Measurements from ENCODE around the gene PRTN3.

Gene PRTN3, protein sequence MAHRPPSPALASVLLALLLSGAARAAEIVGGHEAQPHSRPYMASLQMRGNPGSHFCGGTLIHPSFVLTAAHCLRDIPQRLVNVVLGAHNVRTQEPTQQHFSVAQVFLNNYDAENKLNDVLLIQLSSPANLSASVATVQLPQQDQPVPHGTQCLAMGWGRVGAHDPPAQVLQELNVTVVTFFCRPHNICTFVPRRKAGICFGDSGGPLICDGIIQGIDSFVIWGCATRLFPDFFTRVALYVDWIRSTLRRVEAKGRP

DNA sequence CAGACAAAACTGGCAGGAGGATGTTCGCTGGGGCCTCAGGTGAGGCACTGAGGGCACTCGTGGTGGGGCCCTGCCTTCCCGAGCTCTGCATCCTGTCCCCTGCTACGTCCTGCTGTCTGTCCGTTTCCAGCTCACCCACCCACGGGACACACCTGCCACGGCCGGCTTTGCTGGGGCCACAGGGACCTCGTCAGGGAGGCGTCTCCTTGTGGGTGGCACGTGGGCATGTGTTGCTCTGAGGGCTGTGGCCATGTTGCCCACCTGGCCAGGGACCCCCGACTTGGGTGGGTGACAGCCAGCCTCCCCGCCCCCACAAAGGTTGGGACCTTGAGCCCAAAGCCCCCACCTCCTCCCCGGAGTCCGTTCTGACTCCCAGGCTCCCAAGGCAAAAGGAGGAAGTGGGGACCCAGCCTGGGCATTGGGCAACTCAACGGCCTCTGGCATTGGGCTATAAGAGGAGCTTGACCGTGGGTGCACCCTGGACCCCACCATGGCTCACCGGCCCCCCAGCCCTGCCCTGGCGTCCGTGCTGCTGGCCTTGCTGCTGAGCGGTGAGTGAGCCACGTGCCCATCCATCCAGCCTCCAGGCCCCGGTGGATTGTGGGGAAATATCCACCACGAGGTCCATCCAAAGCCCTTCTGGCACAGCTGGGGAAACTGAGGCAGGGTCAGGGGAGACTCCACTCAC is at the start of gene PRTN3:
PRTN3 (plus strand) TSS at position 481 of the 688 bp plus-strand sequence; CDS start at position 491, 10 bp downstream.
- DNase-seq, result no peak

DNA sequence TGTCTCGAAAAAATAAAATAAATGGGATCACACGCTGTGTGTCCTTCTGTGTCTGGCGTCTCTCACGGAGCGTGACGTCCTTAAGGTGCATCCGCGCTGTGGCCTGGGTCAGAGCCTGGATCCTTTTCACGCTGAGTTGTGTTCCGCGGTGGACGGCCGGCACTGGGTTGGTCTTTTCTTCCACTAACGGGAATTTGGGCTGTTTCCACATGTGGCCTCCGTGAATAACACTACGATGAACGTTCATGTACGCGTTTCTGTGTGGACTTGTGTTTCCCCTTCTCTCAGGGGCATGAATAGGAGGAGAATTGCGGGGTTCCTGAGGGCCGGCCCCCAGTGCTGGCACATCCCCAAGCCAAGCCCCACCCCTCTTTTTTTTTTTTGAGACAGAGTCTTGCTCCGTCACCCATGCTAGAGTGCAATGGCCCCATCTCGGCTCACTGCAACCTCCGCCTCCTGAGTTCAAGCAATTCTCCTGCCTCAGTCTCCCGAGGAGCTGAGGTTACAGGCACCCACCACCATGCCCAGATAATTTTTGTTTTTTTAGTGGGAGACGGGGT is 49.7 kb upstream of the PRTN3 start:
- no peak for DNase-seq

DNA sequence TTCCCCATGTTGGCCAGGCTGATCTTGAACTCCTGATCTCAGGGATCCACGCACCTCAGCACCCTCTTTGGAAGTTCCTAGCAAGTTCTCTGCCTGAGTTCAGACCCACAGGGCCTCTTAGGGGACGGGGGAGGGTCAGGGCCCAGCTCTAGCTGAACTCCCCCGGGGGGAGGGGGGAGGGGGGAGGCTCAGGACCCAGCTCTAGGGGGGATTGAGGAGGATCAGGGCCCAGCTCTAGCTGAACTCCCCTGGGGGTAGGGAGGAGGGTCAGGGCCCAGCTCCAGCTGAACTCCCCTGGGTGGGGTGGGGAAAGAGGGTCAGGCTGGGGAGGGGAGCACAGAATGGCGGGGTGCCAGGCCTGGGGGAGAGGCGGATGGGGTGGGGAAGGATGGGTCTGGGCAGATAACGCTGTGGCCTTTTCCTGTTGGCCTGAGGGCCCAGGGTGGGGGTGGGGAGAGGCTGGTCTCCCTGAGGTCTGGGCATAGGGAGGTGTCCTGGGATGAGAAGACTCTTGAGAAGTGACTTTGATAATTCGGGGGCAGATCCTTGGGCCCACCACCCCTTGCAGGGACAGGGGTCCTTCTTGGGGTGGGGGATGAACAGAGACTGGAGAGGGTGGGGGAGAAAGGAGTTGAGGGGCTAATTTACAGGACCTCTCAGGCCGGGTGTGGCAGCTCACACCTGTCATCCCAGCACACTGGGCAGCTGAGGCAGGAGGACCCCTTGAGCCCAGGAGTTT is 49.1 kb upstream of the PRTN3 start:
- DNase-seq, result no peak

DNA sequence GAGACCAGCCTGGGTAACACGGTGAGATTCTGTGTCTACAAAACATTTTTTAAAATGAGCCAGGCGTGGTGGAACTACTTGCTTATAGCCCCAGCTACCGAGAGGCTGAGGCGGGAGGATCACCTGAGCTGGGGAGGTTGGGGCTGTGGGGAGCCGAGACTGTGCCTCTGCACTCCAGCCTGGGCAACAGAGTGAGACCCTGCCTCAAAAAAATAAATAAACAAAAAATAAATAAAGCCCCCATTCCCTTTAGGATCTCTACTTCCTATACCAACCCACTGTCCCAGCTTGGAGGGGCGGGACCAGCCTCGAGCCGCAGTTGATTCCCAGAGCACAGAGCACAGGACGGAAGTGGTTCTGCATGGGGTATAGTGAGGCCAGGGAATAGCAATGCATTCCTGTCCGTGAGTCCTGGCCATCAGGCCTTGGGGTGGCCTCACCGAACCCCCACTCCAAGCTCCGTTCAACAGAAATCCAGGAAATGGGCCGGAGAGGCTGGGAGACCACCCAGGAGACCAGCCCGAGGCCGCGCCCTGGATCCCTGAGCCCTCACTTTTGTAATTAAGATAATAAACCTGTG is 48.4 kb upstream of the PRTN3 start:
- DNase-seq, result no peak

DNA sequence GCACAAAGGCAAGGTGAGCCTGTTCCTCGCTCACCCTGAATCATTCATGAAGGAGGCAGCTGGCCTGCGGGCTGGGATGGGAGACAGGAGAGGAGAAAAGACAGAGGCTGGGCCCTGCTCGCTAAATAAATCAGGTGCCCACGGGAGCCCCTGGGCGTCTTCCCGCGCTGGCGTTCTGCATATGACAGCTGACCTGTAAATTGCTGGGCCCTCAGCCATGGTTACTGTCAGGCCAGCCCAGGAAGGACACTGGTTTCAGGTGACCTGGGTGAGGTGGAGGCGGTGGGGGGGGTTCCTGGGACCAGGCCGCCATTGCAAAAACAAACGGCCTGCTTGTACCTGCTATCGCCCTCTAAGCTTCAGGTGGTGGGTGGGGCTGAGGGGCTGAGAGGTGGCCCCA is 47.0 kb upstream of the PRTN3 start:
- DNase-seq, result no peak

DNA sequence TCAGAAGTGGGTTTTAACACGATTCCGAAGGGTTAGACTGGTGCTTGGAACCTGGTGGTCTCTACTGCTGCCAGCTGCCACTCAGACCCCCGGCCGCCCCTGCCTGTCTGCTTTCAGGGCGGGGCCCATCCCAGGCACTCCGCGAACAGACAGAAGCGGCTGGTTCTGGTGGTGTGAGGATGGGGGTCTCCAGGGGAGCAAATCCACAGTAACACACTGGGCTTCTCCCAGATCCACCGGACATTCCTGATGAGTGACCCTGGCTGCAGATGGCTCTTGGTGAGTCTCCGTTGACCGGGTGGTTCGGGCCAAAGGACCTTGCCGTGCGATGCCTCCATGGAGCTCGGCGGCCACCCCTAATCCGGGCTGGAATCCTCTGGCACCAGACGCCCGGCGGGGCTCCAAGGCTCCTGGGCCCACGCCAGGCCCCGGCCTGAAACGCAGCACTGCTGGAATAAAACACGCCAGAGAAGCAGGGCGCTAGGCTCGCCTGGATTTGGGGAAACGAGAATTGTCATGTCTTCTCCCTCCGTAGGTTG is 45.7 kb upstream of the PRTN3 start:
- no peak for DNase-seq

DNA sequence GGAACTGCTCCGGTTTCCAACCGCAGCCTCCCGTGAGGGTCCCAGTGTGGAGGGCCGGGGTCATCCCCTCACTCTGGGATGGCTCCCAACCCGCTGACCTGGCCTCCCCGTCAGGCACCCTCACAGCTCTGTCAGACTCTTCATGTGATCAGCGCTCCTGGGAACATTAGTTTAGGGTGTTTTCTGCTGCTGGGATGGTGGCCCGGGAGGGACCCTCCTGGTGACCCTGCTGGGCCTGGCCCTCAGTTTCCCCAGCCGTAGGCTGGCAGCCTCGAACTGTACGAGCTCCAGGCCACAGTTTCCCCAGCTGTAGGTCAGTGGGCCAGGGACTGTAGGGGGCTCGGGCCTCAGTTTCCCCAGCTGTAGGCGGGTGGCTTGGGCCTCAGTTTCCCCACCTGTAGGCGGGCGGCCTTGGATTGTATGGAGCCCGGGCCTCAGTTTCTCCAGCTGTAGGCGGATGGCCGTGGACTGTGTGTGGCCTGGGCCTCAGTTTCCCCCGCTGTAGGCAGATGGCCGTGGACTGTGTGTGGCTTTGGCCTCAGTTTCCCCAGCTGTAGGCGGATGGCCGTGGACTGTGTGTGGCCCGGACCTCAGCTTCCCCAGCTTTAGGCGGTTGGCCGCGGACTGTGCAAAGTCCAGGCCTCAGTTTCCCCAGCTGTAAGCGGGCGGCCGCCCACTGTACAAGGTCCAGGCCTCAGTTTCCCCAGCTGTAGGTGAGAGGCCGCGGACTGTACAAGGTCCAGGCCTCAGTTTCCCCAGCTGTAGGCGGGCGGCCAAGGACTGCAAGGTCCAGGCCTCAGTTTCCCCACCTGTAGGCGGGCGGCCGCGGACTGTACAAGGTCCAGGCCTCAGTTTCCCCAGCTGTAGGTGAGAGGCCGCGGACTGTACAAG is 44.9 kb upstream of the PRTN3 start:
- DNase-seq, result no peak

DNA sequence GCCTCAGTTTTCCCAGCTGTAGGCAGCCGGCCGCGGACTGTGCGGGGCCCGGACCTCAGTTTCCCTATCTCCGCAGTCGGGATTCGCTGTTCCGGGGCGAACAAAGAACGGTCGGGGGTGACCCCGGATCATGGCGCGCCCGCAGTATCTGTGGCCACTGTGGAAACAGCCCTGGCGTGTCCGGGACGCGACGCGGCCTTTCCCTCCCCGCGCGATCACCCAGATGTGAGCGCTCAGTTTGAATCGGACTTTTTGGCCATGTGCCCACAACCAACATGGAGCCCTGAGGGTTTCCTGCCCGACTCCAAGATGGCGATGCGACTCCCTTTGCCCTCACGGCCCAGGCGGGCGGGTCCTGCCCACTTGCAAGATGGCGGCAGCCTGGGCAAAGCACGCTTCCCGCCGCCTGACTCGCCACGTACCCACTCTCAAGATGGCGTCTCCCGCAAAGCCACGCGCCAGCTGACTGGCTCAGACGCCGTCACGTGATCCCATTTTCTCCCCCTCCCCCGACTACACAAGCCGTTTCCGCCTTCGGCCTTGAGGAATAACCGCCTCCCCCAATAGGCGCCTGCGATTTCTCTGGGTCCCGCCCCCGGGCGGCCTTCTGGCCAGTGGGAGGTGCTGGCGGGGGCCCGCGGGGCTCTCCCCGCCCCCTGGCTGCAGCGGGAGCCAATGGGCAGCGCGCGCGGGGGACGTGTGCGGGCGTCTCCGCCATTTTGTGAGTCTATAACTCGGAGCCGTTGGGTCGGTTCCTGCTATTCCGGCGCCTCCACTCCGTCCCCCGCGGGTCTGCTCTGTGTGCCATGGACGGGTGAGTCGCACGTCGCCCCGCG is 43.9 kb upstream of the PRTN3 start, which contains the start of gene PTBP1:
PTBP1 (plus strand) TSS at position 761 of the 836 bp plus-strand sequence; CDS start at position 807, 46 bp downstream.
- peak; percentile 100 for DNase-seq

DNA sequence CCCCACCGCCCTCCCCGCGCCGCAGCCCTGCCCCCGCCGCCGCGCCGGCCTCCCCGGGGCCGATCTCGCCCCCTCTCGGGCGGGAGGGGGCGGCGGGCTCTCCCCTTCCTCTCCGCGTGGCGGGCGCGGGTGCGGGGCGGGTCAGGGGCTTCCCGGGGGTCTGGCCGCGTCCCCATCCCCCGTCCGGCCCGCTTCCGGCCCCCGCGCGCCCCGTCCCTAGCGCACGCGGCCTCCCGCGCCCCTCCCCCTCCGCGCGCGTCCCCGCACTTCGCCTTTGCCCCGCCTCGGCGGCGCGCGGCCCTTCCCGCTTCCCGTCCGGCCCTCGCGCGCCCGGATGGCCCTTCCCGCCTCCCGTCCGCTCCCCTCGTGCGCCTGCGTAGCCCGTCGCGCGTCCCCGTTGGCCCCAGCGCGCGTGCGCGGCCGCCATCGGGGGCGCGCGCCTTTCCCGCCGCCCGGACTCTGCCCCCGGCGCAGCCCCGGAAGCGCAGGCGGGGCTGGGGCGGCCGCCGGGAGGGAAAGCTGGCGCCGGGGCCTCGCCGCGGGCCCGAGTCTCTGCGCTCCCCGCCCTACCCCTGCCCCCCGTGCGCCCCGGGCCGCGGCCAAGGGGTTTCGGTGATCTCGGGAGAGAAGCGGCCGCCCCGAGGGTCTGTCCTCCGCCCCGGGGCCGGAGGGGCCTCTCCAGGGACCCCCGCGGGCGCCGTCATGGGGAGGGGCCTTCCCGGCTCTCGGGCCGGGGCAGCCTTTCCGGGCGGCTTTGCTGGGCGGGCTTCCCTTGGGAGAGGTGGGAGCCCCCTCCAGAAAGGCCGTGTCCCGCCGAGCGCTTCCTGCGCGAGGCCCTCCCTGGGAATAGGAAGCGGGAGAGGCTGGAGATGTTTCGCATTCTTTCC is 43.0 kb upstream of the PRTN3 start:
- DNase-seq, result peak; percentile 89

DNA sequence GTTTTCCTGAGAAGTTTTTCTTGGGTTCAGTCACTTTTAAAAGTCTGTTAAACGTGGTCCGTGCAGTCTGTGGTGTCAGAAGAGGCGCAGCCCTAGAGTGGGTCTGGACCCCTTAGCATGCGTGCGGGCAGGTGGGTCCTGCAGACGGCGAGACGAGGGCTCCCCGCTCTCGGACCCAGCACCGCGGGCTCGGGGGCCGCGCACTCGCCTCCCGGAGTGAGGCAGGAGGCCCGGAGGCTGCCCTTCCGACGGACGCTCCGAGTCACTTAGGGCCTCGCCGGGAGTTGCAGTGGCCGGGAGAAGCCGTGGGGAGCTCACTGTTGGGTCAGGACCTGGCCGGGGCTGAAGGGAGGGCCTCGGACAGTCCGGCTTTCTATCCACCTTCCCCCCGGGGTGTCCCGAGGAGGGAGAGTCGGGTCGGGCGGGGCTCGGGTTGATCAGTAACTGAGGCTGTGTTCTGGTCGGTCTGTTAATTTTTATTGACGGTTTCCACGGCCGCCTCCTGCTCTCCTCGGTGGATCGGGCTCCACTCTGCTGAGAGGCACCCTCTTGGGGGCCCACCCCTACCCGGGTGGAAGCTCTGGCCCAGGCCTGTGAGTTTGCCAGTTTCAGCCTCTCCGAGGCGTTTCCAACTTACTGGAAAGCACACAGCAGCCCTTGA is 42.3 kb upstream of the PRTN3 start:
- DNase-seq, result no peak

DNA sequence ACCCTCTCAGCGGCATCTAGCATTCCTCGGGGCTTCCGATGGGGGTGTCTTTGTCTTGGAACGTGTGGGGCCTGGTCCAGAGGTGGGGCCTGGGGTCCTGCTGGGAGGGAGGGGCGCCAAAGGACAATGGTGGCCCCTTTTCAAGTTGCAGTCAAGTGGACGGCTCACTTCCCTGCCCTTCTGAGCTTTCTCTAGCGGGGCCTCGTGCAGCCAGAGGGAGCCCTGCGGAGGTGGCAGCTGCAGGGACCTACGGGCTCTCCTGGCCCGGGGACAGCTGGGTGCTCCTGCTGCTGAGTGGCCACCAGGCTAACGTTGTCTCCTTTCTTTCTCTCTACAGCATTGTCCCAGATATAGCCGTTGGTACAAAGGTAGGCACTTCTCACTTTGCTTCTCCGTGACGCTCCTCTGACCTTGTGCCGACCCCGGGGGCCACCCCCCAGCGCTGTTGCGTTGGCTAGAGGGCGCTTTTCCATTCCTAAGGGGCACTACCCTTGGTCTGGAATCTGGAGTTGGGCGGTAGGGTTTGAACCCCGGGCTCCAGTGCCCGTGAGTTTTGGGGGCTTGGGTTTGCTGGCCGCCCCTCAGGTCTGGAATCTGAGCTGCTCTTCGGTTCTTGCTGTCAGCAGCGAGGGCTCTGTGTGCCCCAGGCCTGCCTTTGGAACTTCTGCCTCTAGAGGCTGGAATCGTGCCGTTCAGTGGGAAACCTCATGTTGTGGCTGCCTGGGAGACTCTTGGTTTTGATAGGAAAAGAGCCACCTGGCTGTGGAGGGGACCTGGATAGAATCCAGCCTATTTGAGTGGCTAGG is 41.5 kb upstream of the PRTN3 start:
- DNase-seq, result peak; percentile 31

DNA sequence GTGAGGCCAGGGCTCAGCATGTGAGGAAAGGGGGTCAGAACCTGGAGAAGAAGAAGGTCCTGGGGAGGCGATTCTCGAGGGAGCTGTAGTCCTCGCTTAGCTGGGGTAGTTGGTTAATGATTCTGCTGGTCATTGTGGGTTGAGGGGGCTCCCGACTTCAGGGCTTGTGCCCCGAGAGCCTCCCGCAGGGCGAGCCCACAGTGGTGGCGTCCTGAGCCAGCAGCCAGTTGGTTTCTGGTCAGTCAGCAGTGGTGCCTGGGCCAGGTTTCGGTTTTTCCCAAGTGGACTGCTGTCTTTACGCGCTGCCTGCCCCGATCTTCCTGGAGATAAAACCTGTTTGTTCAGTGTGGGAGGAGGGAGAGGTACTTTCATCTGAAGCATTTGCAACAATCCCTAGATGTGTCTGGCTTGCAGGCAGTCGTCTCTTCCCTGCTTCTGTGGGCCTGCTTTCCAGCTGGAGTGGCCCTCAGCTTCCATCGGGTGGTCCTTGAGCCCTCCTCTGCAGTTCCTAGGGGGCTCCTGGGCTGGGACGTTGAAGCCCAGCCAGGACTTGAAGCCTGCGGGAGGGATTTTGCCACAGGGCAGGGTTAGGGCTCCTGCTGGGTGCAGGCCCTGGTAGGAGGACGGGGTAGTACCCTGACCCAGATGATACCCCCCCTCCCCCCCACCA is 40.3 kb upstream of the PRTN3 start:
- DNase-seq, result no peak

DNA sequence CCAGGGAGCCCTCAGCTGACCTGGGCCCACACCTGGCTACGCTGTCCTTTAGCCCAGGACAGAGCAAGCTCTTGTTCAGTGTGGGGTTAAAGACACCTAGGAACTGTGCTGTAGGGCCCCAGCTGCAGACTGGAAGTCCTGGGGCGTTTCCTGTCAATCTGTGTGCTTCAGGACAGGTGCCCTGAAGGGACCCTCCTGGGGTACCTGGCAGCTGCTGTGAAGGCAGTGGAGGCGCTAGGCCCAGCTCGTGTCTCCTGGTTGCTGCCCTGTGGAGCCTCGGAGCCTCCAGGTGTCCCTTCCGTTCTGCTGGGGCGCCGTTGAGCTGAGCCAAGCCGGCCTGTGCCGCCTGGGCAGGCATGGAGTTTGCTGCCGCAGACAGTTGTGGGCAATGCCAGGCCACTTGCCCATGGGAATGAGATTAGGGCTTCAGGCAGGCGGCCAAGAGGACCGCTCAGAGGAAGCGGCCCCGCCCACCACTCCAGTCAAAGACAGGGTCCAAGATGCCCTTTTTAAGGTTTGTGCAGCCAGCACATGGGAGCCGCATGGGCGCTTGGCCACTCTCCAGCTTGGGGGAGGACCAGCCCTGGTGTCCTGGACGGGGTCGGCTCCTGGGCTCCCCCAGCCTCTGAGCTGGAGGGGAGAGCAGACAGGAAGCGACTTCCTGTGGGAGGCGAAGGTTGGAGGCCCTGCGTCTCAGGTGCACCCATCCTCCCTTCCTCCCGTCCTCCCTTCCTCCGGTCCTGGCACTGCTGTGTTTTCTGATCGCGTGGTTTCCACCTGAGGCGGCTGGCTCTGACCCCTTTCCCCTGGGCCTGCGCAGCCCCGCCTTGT is 39.6 kb upstream of the PRTN3 start:
- peak; percentile 50 for DNase-seq

DNA sequence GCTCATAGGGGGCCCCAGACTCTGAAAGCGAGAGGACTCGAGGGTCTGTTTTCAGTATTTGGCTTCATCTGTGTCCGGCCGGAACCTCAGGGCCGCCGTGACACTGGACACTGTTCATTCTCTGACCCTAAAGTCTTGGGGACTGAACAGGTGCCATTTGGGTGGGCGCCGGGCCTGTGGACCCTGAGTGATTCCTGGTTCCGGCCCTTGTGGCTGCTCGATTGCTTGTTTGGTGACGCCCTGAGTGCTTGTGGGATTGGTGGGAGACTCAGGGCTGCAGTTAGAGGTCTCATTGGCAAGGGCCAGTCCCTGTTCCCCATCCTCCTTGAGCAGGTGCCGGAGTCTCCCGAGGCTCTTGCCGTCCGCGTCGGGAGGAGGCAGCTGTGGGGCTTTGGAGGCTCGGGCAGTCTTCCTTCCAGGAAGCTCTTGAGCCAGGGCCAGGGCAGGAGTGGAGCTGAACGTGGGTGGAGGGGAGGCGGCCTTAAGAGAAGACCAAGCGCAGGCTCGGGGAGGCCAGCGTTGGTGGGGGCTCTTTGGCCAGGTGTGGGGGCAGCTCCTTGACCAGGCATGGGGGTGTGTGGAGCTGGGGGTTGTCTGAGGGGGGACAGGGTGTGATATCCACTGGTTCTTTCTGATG is 38.8 kb upstream of the PRTN3 start:
- no peak for DNase-seq

DNA sequence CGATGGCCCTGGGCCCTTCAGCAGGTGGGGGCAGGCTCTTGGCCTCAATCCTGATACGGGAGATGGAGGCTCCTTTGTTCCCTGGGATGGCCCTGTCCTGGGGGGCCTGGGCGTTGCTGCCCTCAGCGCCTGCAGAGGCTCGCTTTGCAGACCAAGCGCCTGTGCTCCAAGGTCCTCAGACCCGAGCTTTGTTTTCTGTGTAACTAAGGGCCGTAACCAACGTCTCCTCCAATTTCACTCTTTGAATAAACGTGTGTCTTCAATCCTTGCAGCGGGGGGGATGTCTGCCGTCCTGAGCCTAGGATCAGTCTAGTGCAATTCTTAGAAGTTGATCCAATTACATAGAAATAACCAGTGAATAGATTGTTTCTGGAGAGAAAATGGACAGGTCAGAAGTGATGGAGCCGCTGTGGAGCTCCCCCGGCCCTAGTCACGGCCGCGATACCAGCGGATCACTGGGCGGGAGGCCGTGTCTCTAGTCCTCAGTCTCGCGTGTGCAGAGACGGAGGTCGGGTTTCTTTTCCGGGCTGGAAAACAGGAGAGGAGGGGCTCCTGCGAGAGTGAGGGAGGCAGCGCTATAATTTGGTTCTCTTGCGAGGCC is 38.2 kb upstream of the PRTN3 start:
- DNase-seq, result no peak

DNA sequence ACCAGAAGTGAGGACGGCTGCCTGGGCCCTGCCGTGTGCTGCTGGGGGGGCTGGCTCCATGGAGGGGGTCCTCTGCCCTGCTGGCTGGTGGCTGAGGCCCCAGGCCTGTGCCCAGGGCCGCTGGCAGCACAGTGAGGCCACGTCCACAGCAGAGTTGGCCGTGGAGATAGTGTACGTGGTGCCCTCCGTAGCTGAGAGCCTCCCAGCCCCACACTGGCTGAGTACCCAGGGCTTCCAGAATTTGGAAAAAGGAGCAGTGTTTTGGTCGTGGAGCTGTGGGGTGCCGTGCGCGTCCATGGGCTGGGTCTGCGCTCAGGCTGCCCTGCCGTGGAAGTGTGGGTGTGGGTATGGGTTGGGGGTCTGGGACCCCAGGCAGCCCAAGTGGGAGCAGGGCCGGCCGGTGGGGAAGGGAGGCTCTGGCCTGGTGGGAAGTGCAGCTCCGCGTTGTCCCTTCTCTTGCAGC is 37.7 kb upstream of the PRTN3 start:
- no peak for DNase-seq

Data from NCI-H1092 treated with DMSO at 0.1 percent for 48 hours (cell line).